ENCODE results near the gene EPN2.

- TF ChIP-seq CTCF (IDR thresholded peaks at IDR 0.05 in 4 of 5, conservative IDR thresholded peaks at IDR 0.05 in 1 of 5) = no peak
- no peak for TF ChIP-seq POLR2A (IDR thresholded peaks at IDR 0.05)
Observed at GRCh38 chr17:19284005-19284959, 47.1 kb downstream of the EPN2 start.
